IMR-90 (cell line): ENCODE results near the gene LAMTOR1. TPM values are rescaled to one million over a fixed set of nuclear protein-coding genes. Genes with fewer than 3 reads are reported as not detected.

Experiments used
- ATAC-seq: fragments of 200-7000 bp; cut with Tn5 transposase; 2 replicates; pipeline ENCODE4 v1.9.1; 2020; ENCODE audit warnings: low read depth, mild to moderate bottlenecking, moderate library complexity
- BruUV-seq: library from RNA; stranded (reverse); fragments of 400-500 nt; replicated peaks from 2 replicates; lab custom pipeline; 2021; lab: Mats Ljungman, UMichigan
- CTCF ChIA-PET: fragments of 300-600 bp; formaldehyde crosslinking; extraction: SDS; loops from one replicate; lab custom pipeline; 2021; ENCODE audit warnings: antibody characterized with exemption; lab: Yijun Ruan, JAX
- POLR2A ChIA-PET: fragments of 300-600 bp; sonication (Branson Sonifier 250); formaldehyde crosslinking; loops from one replicate; lab custom pipeline; 2022; ENCODE audit warnings: antibody characterized with exemption; ENCODE audit not compliant: unreplicated experiment; lab: Charles Lee
- DNase-seq: peaks from one replicate; pipeline ENCODE4 v3.0.0; 2013
- H2AFZ ChIP-seq: replicated peaks from 2 replicates; pipeline ENCODE3; 2013; ENCODE audit warnings: low read length, mild to moderate bottlenecking; ENCODE audit not compliant: poor library complexity
- H2AK5ac ChIP-seq: 2 replicates; pipeline ENCODE4 v1.6.1; 2013; ENCODE audit warnings: low read depth, low read length, inconsistent platforms
- H2AK9ac ChIP-seq: replicated peaks from 2 replicates; pipeline ENCODE3; 2013; ENCODE audit warnings: mild to moderate bottlenecking, low read depth, low read length, moderate library complexity; ENCODE audit not compliant: poor library complexity
- H2BK120ac ChIP-seq: 2 replicates; pipeline ENCODE4 v1.6.1; 2013; ENCODE audit warnings: low read depth, low read length, inconsistent platforms
- H2BK15ac ChIP-seq: 3 replicates; pipeline ENCODE4 v1.6.1; 2013; ENCODE audit warnings: low read depth, low read length, inconsistent platforms
- H2BK20ac ChIP-seq: 2 replicates; pipeline ENCODE4 v1.6.1; 2013; ENCODE audit warnings: low read depth, mild to moderate bottlenecking, inconsistent platforms, low read length, moderate library complexity
- H2BK5ac ChIP-seq: 2 replicates; pipeline ENCODE4 v1.6.1; 2013; ENCODE audit warnings: mild to moderate bottlenecking, low read depth, low read length, inconsistent platforms; ENCODE audit not compliant: poor library complexity, severe bottlenecking
- H3K14ac ChIP-seq: replicated peaks from 2 replicates; pipeline ENCODE4 v1.6.1; 2013; ENCODE audit warnings: low read depth, low read length, inconsistent platforms
- H3K18ac ChIP-seq: 2 replicates; pipeline ENCODE4 v1.6.1; 2013; ENCODE audit warnings: low read depth, low read length, control low read depth
- H3K23ac ChIP-seq: 2 replicates; pipeline ENCODE4 v1.6.1; 2013; ENCODE audit warnings: low read depth, low read length, inconsistent platforms
- H3K27ac ChIP-seq: 2 replicates; pipeline ENCODE4 v1.5.1; 2013; ENCODE audit warnings: mild to moderate bottlenecking, control low read depth, low read length; ENCODE audit not compliant: insufficient read depth
- H3K27me3 ChIP-seq: 2 replicates; pipeline ENCODE4 v1.6.1; 2013; ENCODE audit warnings: low read length; ENCODE audit not compliant: control insufficient read depth, insufficient read depth
- H3K36me3 ChIP-seq: 2 replicates; pipeline ENCODE4 v1.6.1; 2013; ENCODE audit warnings: low read length, mixed read lengths; ENCODE audit not compliant: control insufficient read depth, insufficient read depth
- H3K4ac ChIP-seq: 2 replicates; pipeline ENCODE4 v1.6.1; 2013; ENCODE audit warnings: low read depth, low read length, inconsistent platforms
- H3K4me1 ChIP-seq: 2 replicates; pipeline ENCODE4 v1.6.1; 2013; ENCODE audit warnings: low read length, mixed read lengths; ENCODE audit not compliant: control insufficient read depth, insufficient read depth
- H3K4me2 ChIP-seq: 2 replicates; pipeline ENCODE4 v1.6.1; 2013; ENCODE audit warnings: low read depth, mild to moderate bottlenecking, control low read depth, low read length, moderate library complexity
- H3K4me3 ChIP-seq: 2 replicates; pipeline ENCODE4 v1.5.1; 2013; ENCODE audit warnings: low read depth, mild to moderate bottlenecking, control low read depth, low read length, moderate library complexity; ENCODE audit not compliant: insufficient read depth
- H3K56ac ChIP-seq: 2 replicates; pipeline ENCODE4 v1.6.1; 2013; ENCODE audit warnings: low read length, inconsistent platforms; ENCODE audit not compliant: insufficient read depth; ENCODE audit errors: extremely low read depth
- H3K79me1 ChIP-seq, 2 experiments: 2 replicates each; pipeline ENCODE4 v1.6.1; 2013; ENCODE audit warnings: low read length in 2 of 2, inconsistent platforms in 1 of 2, low read depth in 1 of 2
- H3K9ac ChIP-seq: 2 replicates; pipeline ENCODE4 v1.6.1; 2013; ENCODE audit warnings: low read depth, low read length, control low read depth
- H3K9me1 ChIP-seq: 2 replicates; pipeline ENCODE4 v1.6.1; 2013; ENCODE audit warnings: low read length, inconsistent platforms; ENCODE audit not compliant: insufficient read depth
- H3K9me3 ChIP-seq: 2 replicates; pipeline ENCODE4 v1.6.1; 2013; ENCODE audit warnings: low read length; ENCODE audit not compliant: control insufficient read depth, insufficient read depth
- H4K20me1 ChIP-seq: 2 replicates; pipeline ENCODE4 v1.6.1; 2013; ENCODE audit warnings: low read length, inconsistent platforms; ENCODE audit not compliant: insufficient read depth
- H4K5ac ChIP-seq: 2 replicates; pipeline ENCODE4 v1.6.1; 2013; ENCODE audit warnings: mild to moderate bottlenecking, low read depth, low read length, control low read depth
- H4K8ac ChIP-seq, 2 experiments: 2 replicates each; pipeline ENCODE4 v1.6.1; 2013; ENCODE audit warnings: low read depth in 2 of 2, low read length in 2 of 2, control low read depth in 1 of 2, inconsistent platforms in 1 of 2
- H4K91ac ChIP-seq: 2 replicates; pipeline ENCODE4 v1.6.1; 2013; ENCODE audit warnings: low read depth, low read length, inconsistent platforms; ENCODE audit not compliant: insufficient read depth
- BHLHE40 ChIP-seq: fragments of 150-350 bp; IDR thresholded peaks from 2 replicates; pipeline ENCODE4 v1.6.1; 2016; ENCODE audit warnings: mild to moderate bottlenecking, low read depth, low read length
- CHD1 ChIP-seq: IDR thresholded peaks from 2 replicates; pipeline ENCODE4 v1.6.1; 2012; ENCODE audit warnings: low read depth, low read length, improper control_type of control experiment
- FOS ChIP-seq: fragments of 150-350 bp; IDR thresholded peaks from 2 replicates; pipeline ENCODE4 v1.6.1; 2016; ENCODE audit warnings: low read depth, low read length
- MAFK ChIP-seq: IDR thresholded peaks from 2 replicates; pipeline ENCODE4 v1.6.1; 2012; ENCODE audit warnings: low read depth, low read length, improper control_type of control experiment
- MAZ ChIP-seq: IDR thresholded peaks from 2 replicates; pipeline ENCODE4 v1.6.1; 2012; ENCODE audit warnings: low read depth, mild to moderate bottlenecking, low read length, improper control_type of control experiment, moderate library complexity, borderline replicate concordance
- MXI1 ChIP-seq: IDR thresholded peaks from 2 replicates; pipeline ENCODE4 v1.6.1; 2012; ENCODE audit warnings: low read depth, mild to moderate bottlenecking, low read length, moderate library complexity, borderline replicate concordance
- NFE2L2 ChIP-seq: fragments of 150-350 bp; IDR thresholded peaks from 2 replicates; pipeline ENCODE4 v1.6.1; 2016; ENCODE audit warnings: low read depth, mild to moderate bottlenecking, low read length
- POLR2A ChIP-seq: IDR thresholded peaks from 2 replicates; pipeline ENCODE4 v1.6.1; 2012; ENCODE audit warnings: mild to moderate bottlenecking, low read depth, low read length
- RAD21 ChIP-seq: IDR thresholded peaks from 2 replicates; pipeline ENCODE4 v1.6.1; 2012; ENCODE audit warnings: low read length, improper control_type of control experiment
- RCOR1 ChIP-seq: IDR thresholded peaks from 2 replicates; pipeline ENCODE4 v1.6.1; 2012; ENCODE audit warnings: mild to moderate bottlenecking, low read length, improper control_type of control experiment; ENCODE audit not compliant: insufficient replicate concordance
- RFX5 ChIP-seq: IDR thresholded peaks from 2 replicates; pipeline ENCODE4 v1.8.0; 2012; ENCODE audit warnings: low read depth, mild to moderate bottlenecking, low read length, moderate library complexity
- SMC3 ChIP-seq: fragments of 150-350 bp; IDR thresholded peaks from 2 replicates; pipeline ENCODE4 v1.6.1; 2016; ENCODE audit warnings: low read depth, mild to moderate bottlenecking, antibody characterized with exemption, low read length, moderate library complexity
- USF2 ChIP-seq: fragments of 150-350 bp; IDR thresholded peaks from 2 replicates; pipeline ENCODE4 v1.6.1; 2017; ENCODE audit warnings: mild to moderate bottlenecking, antibody characterized with exemption, low read length, low read depth
- WGBS, 2 experiments: methylation state at CpG; one replicate each; pipeline versions ENCODE4 v1.1.5 to v1.1.7; 2013; ENCODE audit warnings: missing lambda C conversion rate in 2 of 2; ENCODE audit not compliant: insufficient read length in 1 of 2; ENCODE audit errors: extremely low coverage in 2 of 2; 5-methylcytosine and 5-hydroxymethylcytosine counted together
- dilution Hi-C: fragments of 300-500 bp; cut with HindIII; formaldehyde crosslinking; loops from one replicate; pipeline ENCODE4 v1.14.3; 2018; ENCODE audit warnings: low sequenced_read_pairs; ENCODE audit not compliant: unreplicated experiment
- in situ Hi-C: fragments of 300-500 bp; cut with MboI; formaldehyde crosslinking; loops from 3 replicates; pipeline ENCODE4 v1.14.3; 2019; ENCODE audit warnings: low sequenced_read_pairs, inconsistent platforms, mixed read lengths
- intact Hi-C: fragments of 100-400 bp; cut with micrococcal nuclease; formaldehyde crosslinking; loops from 2 replicates; pipeline ENCODE4 v1.10.0; 2022
- polyA plus RNA-seq, 3 experiments: library from polyadenylated mRNA; depleted of rRNA; stranded (reverse); fragments of >200 nt; gene quantifications; 2 replicates each; pipeline ENCODE4 v1.2.3, GENCODE V29; 2012; ENCODE audit warnings: low replicate concordance in 1 of 3
- total RNA-seq: library from RNA; depleted of rRNA; stranded (reverse); fragments of >200 nt; gene quantifications from 2 replicates; pipeline ENCODE4 v1.2.3, GENCODE V29; 2012
- TF ChIP-seq, protein P1 (sequence below): conservative IDR thresholded peaks from 2 replicates; pipeline ENCODE4 v1.5.1; 2012; ENCODE audit warnings: mild to moderate bottlenecking, low read depth, low read length, improper control_type of control experiment
- TF ChIP-seq, protein P2 (sequence below): fragments of 150-350 bp; IDR thresholded peaks from 2 replicates; pipeline ENCODE4 v1.6.1; 2016; ENCODE audit warnings: low read depth, mild to moderate bottlenecking, low read length, moderate library complexity, borderline replicate concordance

LAMTOR1 gene
- total and polyA plus RNA-seq, 2 of the 4 experiments (the other 2 are of a cell fraction), result 126 to 137 TPM

- Histone ChIP-seq H2AFZ (no peak overlapping the region), H3K9me3 (no peaks in the 10 kb centered on the region), H3K56ac (0 out of 2 replicates have a peak overlapping the region, but pooled peaks have one; percentile 14), H4K8ac (peak overlapping the region; percentile 72 to 88; a peak in 3 of 4 replicates), H2BK5ac (peak overlapping the region; percentile 75), H2AK9ac (no peak overlapping the region), H4K91ac (peak overlapping the region; percentile 31), H2AK5ac (peak overlapping the region; percentile 31; the same call in 1 of the 2 replicates), H4K20me1 (no peaks in the 10 kb centered on the region), H2BK20ac (peak overlapping the region; percentile 4; the same call in 1 of the 2 replicates), H3K14ac (peak overlapping the region; percentile 53), H2BK120ac (peak overlapping the region; percentile 56; the same call in 1 of the 2 replicates), H3K23ac (peak overlapping the region; percentile 91; the same call in 1 of the 2 replicates), H3K18ac (no peak overlapping the region), H3K4me3 (peak overlapping the region; percentile 57; the same call in 1 of the 2 replicates), H2BK15ac (peak overlapping the region; percentile 57; the same call in 1 of the 3 replicates), H3K9me1 (peaks cover 4% of the 10 kb centered on the region; the same call in 1 of the 2 replicates), H3K27me3 (no peaks in the 10 kb centered on the region), H3K36me3 (no peaks in the 10 kb centered on the region), H3K9ac (no peak overlapping the region; the same call in 1 of the 2 replicates), H3K4me1 (peaks cover 3% of the 10 kb centered on the region), H4K5ac (peak overlapping the region; percentile 23; the same call in 1 of the 2 replicates), H3K4me2 (peak overlapping the region; percentile 89; the same call in 1 of the 2 replicates), H3K27ac (peak overlapping the region; percentile 19; the same call in 1 of the 2 replicates), H3K79me1 (peaks cover 22 to 51% of the 10 kb centered on the region in 2 experiments), H3K4ac (peak overlapping the region; percentile 61)
- POLR2A ChIA-PET, result no interaction called here
- dilution Hi-C loops, result no loop called here
- DNase-seq (peak; percentile 26), ATAC-seq (no peak)
- intact Hi-C loops, result no loop called here
- BruUV-seq, result no TSS peak
- CTCF ChIA-PET, result interaction anchor here (0.8 to 1.0 kb wide), 2 partner anchors 38 to 53 kb away, joined by 3 to 4 read pairs; no protein-coding TSS in a partner anchor
- in situ Hi-C loops, result loop anchor here (5.0 kb wide), 1 partner anchor 41 kb away; no protein-coding TSS in a partner anchor
- WGBS, 2 experiments, result no CpG with 5 or more reads among the region's 6 CpGs
- no peak for TF ChIP-seq USF2
- no peak for TF ChIP-seq SMC3
- no peak for TF ChIP-seq MXI1
- no peak for TF ChIP-seq POLR2A
- TF ChIP-seq, protein P1, sequence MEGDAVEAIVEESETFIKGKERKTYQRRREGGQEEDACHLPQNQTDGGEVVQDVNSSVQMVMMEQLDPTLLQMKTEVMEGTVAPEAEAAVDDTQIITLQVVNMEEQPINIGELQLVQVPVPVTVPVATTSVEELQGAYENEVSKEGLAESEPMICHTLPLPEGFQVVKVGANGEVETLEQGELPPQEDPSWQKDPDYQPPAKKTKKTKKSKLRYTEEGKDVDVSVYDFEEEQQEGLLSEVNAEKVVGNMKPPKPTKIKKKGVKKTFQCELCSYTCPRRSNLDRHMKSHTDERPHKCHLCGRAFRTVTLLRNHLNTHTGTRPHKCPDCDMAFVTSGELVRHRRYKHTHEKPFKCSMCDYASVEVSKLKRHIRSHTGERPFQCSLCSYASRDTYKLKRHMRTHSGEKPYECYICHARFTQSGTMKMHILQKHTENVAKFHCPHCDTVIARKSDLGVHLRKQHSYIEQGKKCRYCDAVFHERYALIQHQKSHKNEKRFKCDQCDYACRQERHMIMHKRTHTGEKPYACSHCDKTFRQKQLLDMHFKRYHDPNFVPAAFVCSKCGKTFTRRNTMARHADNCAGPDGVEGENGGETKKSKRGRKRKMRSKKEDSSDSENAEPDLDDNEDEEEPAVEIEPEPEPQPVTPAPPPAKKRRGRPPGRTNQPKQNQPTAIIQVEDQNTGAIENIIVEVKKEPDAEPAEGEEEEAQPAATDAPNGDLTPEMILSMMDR, result no peak
- TF ChIP-seq MAZ, result no peak
- no peak for TF ChIP-seq RCOR1
- no peak for TF ChIP-seq BHLHE40
- TF ChIP-seq FOS, result no peak
- TF ChIP-seq CHD1, result no peak
- no peak for TF ChIP-seq NFE2L2
- no peak for TF ChIP-seq RAD21
- no peak for TF ChIP-seq RFX5
- no peak for TF ChIP-seq MAFK
- TF ChIP-seq, protein P2, sequence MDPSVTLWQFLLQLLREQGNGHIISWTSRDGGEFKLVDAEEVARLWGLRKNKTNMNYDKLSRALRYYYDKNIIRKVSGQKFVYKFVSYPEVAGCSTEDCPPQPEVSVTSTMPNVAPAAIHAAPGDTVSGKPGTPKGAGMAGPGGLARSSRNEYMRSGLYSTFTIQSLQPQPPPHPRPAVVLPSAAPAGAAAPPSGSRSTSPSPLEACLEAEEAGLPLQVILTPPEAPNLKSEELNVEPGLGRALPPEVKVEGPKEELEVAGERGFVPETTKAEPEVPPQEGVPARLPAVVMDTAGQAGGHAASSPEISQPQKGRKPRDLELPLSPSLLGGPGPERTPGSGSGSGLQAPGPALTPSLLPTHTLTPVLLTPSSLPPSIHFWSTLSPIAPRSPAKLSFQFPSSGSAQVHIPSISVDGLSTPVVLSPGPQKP, result no peak
These were observed 24.6 kb downstream of the LAMTOR1 start for GRCh38 chr11:72078477-72078876.
